Spleen (tissue), 11 donors: ENCODE data around the gene MAP1LC3C. TPM values are rescaled to one million over a fixed set of nuclear protein-coding genes. Genes with fewer than 3 reads are reported as not detected.

ENCODE experiments used
- DNase-seq: peaks from one replicate; pipeline ENCODE4 v3.0.0-alpha.2; 2020
- H3K27ac ChIP-seq, 8 donors: fragments of 200-600 bp; sonication (generic) in 7 of 8; 1 replicate in 4 of 8; 2 replicates in 4 of 8; pipeline versions ENCODE4 v1.5.0 to v1.8.0; 2016 to 2021; ENCODE audit warnings: inconsistent platforms in 4 of 8, mild to moderate bottlenecking in 4 of 8, moderate library complexity in 1 of 8
- H3K27me3 ChIP-seq, 7 donors: fragments of 200-600 bp; sonication (generic) in 6 of 7; replicated peaks in 1 of 7; 1 replicate in 4 of 7; 2 replicates in 3 of 7; pipeline versions ENCODE4 v1.5.0 to v1.8.0; 2016 to 2021; ENCODE audit warnings: inconsistent platforms in 3 of 7, mild to moderate bottlenecking in 1 of 7
- H3K36me3 ChIP-seq, 6 donors: fragments of 200-600 bp; sonication (generic) in 5 of 6; 1 replicate in 4 of 6; 2 replicates in 2 of 6; pipeline versions ENCODE4 v1.5.0 to v1.8.0; 2016 to 2021; ENCODE audit warnings: inconsistent platforms in 2 of 6
- H3K4me1 ChIP-seq, 6 donors: fragments of 200-600 bp; sonication (generic) in 5 of 6; 1 replicate in 3 of 6; 2 replicates in 3 of 6; pipeline versions ENCODE4 v1.5.0 to v1.8.0; 2016 to 2021; ENCODE audit warnings: inconsistent platforms in 3 of 6
- H3K4me3 ChIP-seq, 8 donors: fragments of 200-600 bp; sonication (generic) in 7 of 8; 1 replicate in 4 of 8; 2 replicates in 4 of 8; pipeline versions ENCODE4 v1.5.0 to v1.8.0; 2016 to 2021; ENCODE audit warnings: inconsistent platforms in 4 of 8, mild to moderate bottlenecking in 4 of 8, moderate library complexity in 2 of 8
- H3K9me3 ChIP-seq, 8 donors: fragments of 200-600 bp; sonication (generic) in 7 of 8; 1 replicate in 4 of 8; 2 replicates in 4 of 8; pipeline versions ENCODE4 v1.5.0 to v1.8.0; 2016 to 2021; ENCODE audit warnings: inconsistent platforms in 4 of 8
- POLR2A ChIP-seq, 3 donors: fragments of 450-650 bp; IDR thresholded peaks; one replicate each; pipeline ENCODE4 v1.5.1; 2017; ENCODE audit warnings: antibody characterized with exemption in 3 of 3, mild to moderate bottlenecking in 1 of 3
- POLR2AphosphoS5 ChIP-seq, 3 donors: sonication (generic); formaldehyde crosslinking; IDR thresholded peaks; one replicate each; pipeline ENCODE4 v1.5.1; 2017; ENCODE audit warnings: antibody characterized with exemption in 3 of 3
- WGBS, 5 donors: extraction: QIAGEN DNeasy Blood & Tissue Kit in 3 of 5; methylation state at CpG; one replicate each; pipeline versions ENCODE4 v1.1.5 to v1.1.7; 2013 to 2018; 5-methylcytosine and 5-hydroxymethylcytosine counted together
- intact Hi-C: fragments of 100-400 bp; cut with DNase I; formaldehyde crosslinking; loops from one replicate; pipeline ENCODE4 v1.15.0; 2023; ENCODE audit warnings: low total_unique reads
- polyA plus RNA-seq, 3 donors: library from polyadenylated mRNA; stranded (reverse); fragments of 200-250 nt; gene quantifications; one replicate each; pipeline ENCODE4 v1.2.1, GENCODE V29; 2013
- total RNA-seq, 7 donors: library from RNA; depleted of rRNA in 3 of 7; stranded (reverse); fragments of >200 nt in 3 of 7; fragmentation: NEBNext Ultra II Directional in 4 of 7; extraction: Animal tissue kit (Norgen Biotek cat#: 25700) in 4 of 7; gene quantifications; one replicate each; pipeline versions ENCODE4 v1.1.0 to v1.2.1, GENCODE V29; 2016 to 2021
- TF ChIP-seq, protein P1 (sequence below), 11 experiments: fragments of 200-600 bp in 7 of 11; fragments of 450-650 bp in 4 of 11; sonication (generic) in 4 of 11; IDR thresholded peaks in 8 of 11; conservative IDR thresholded peaks in 3 of 11; 1 replicate in 7 of 11; 2 replicates in 4 of 11; pipeline versions ENCODE4 v1.4.0 to v1.8.0; 2016 to 2021; ENCODE audit warnings: antibody characterized with exemption in 11 of 11, inconsistent platforms in 4 of 11, mild to moderate bottlenecking in 1 of 11
- donor health status: healthy with polysubstance abuse.
- donor health status: DM: no; HTN: no; CAD: no; lungs with moderate emphysema.
- donor health status: DM: no; HTN: no; CAD: no.
- donor health status: Bipolar disorder and iron deficiency.
- donor health status: healthy.
- donor health status: DM: no; HTN: no; CAD: no.
- donor health status: DM: yes; HTN: yes; CAD: no.

Gene MAP1LC3C
- total and polyA plus RNA-seq, 10 donors = 0.20 to 0.70 (median 0.49) TPM; not detected in 3

DNA sequence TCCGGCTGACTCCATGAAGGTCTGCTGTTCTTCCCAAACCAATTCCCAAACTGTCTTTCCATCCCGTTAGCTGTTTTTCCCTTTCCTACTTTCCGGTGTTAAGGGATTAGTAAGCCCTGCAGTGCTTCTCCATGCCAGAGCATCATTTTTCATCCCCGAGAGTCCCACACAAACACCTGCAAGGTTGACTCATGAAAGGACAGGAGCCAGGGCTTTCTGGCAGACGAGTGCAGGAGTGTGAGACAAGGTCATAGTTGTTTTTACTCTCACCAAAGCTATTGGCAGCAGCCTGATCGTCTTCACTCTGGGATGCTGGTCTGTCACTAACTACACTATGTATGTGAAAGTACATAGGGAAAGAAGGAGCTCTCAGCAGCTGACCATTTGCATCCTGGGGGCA lies 51.5 kb downstream of the MAP1LC3C start:
- no peak for DNase-seq
- no peak for TF ChIP-seq POLR2AphosphoS5 (IDR thresholded peaks at IDR 0.05)
- TF ChIP-seq, protein P1, sequence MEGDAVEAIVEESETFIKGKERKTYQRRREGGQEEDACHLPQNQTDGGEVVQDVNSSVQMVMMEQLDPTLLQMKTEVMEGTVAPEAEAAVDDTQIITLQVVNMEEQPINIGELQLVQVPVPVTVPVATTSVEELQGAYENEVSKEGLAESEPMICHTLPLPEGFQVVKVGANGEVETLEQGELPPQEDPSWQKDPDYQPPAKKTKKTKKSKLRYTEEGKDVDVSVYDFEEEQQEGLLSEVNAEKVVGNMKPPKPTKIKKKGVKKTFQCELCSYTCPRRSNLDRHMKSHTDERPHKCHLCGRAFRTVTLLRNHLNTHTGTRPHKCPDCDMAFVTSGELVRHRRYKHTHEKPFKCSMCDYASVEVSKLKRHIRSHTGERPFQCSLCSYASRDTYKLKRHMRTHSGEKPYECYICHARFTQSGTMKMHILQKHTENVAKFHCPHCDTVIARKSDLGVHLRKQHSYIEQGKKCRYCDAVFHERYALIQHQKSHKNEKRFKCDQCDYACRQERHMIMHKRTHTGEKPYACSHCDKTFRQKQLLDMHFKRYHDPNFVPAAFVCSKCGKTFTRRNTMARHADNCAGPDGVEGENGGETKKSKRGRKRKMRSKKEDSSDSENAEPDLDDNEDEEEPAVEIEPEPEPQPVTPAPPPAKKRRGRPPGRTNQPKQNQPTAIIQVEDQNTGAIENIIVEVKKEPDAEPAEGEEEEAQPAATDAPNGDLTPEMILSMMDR (IDR thresholded peaks at IDR 0.05 in 8 of 11, conservative IDR thresholded peaks at IDR 0.05 in 3 of 11) = no peak
- TF ChIP-seq POLR2A (IDR thresholded peaks at IDR 0.05) = no peak
- Histone ChIP-seq H3K36me3 (no peaks in the 10 kb centered on the region), H3K27me3 (peaks cover 0 to 3% (median 0%) of the 10 kb centered on the region in 7 donors), H3K4me3 (no peak overlapping the region), H3K9me3 (no peaks in the 10 kb centered on the region), H3K27ac (no peak overlapping the region), H3K4me1 (no peaks in the 10 kb centered on the region)
- WGBS, 5 donors = 70 to 87% (median 77%) methylated on average over 6 of the region's 6 CpGs
- intact Hi-C loops = no loop called here

Other genes with a start within 250 kb of the MAP1LC3C start
- 1 to 10 TPM in 6 of 7 donors, under 1 TPM in 1; 0.85 to 4.4 (median 1.7) TPM for gene EXO1, start 150.9 kb downstream of the MAP1LC3C start, total RNA-seq
- gene EXO1, start 150.9 kb downstream of the MAP1LC3C start, polyA plus RNA-seq = 1 to 10 TPM in 2 of 3 donors, under 1 TPM in 1; 0.35 to 1.3 (median 1.2) TPM
- gene BECN2, start 41.3 kb downstream of the MAP1LC3C start, total RNA-seq = not detected
- gene BECN2, start 41.3 kb downstream of the MAP1LC3C start, polyA plus RNA-seq = not detected